Measurements from ENCODE around the gene SDHB.

DNA sequence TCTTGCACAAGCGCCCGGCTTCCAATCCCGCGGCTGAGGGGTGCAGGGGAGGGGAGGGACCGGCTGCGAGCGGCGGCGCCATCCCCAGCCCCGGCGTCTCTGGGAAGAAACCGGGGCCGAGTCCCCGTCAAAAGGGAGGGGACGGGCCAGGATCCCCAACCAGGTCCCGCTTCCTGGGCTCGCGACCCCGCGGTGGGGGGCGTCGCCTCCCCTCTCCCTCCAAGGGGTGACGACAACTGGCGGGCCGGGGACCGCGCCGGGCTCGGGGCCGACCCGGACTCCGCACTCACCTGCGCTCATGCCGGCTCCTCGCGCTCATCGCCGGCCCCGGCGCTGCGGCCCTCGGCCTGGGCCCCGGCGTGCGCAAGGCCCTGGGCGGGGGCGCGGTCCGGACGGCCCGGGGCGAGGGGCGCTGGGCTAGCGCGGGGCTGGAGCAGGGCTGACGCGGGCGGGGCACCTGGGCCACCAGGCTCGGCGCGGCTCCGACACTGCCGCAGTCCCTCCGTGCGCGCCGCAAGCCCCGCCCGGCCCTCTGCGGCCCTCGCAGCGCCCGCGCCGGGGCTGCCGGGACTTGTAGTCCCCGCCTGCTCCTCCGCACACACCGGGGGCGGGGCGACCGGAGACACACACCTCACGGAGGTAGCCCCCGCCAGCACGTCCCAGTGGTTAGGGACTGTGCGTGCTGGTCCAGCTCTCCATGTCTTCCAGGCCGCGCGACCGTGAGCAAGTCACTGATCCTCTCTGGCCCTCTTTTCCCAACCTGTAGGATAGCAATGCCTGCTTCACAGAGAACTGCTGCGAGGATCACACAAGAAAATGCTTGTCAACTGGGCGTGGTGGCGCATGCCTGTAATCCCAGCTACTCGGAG lies 42.2 kb downstream of the SDHB start, which contains the start of gene ATP13A2:
- TF ChIP-seq, protein P1, sequence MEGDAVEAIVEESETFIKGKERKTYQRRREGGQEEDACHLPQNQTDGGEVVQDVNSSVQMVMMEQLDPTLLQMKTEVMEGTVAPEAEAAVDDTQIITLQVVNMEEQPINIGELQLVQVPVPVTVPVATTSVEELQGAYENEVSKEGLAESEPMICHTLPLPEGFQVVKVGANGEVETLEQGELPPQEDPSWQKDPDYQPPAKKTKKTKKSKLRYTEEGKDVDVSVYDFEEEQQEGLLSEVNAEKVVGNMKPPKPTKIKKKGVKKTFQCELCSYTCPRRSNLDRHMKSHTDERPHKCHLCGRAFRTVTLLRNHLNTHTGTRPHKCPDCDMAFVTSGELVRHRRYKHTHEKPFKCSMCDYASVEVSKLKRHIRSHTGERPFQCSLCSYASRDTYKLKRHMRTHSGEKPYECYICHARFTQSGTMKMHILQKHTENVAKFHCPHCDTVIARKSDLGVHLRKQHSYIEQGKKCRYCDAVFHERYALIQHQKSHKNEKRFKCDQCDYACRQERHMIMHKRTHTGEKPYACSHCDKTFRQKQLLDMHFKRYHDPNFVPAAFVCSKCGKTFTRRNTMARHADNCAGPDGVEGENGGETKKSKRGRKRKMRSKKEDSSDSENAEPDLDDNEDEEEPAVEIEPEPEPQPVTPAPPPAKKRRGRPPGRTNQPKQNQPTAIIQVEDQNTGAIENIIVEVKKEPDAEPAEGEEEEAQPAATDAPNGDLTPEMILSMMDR (conservative IDR thresholded peaks at IDR 0.05), result no peak
- peak; percentile 75 for TF ChIP-seq ZFX (IDR thresholded peaks at IDR 0.05)

Data from C4-2B (cell line).